Epidermal melanocyte (primary cell): ENCODE results near the gene GCSAM.
"Not testable (repeated sequence)": the region's sequence is repeated elsewhere in the genome, so short reads cannot be mapped to it uniquely, and the experiment has no call there.

Source experiments
- DNase-seq: peaks from one replicate; pipeline ENCODE4 v3.0.0; 2011; ENCODE audit warnings: low spot score; ENCODE audit not compliant: insufficient read length

The GCSAM gene

GRCh38 chr3:112074616-112075497 lies 58.2 kb downstream of the GCSAM start:
- no peak for DNase-seq

GRCh38 chr3:112074006-112074405 lies 59.0 kb downstream of the GCSAM start:
- DNase-seq: no peak

DNA sequence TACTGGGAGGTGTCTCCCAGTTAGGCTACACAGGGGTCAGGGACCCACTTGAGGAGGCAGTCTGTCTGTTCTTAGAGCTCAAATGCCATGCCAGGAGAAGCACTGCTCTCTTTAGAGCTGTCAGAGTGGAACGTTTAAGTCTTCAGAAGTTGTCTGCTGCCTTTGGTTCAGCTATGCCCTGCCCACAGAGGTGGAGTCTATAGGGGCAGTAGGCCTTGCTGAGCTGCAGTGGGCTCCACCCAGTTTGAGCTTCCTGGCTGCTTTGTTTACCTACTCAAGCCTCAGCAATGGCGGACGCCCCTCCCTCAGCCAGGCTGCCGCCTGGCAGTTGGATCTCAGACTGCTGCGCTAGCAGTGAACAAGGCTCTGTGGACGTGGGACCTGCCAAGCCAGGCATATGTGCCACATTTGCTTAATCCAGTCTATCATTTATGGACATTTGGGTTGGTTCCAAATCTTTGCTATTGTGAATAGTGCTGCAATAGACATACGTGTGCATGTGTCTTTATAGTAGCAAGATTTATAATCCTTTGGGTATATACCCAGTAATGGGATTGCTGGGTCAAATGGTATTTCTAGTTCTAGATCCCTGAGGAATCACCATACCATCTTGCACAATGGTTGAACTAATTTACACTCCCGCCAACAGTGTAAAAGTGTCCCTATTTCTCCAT lies 60.5 kb downstream of the GCSAM start:
- not testable (repeated sequence) for DNase-seq
